Ishikawa (cell line): ENCODE data around the gene NR5A2.

Source experiments
- CREB1 ChIP-seq: IDR thresholded peaks from 2 replicates; pipeline ENCODE4 v1.6.1; 2012; ENCODE audit warnings: low read depth
- EGR1 ChIP-seq: IDR thresholded peaks from 2 replicates; pipeline ENCODE4 v1.6.1; 2012
- MAX ChIP-seq: IDR thresholded peaks from 2 replicates; pipeline ENCODE4 v1.6.1; 2012
- TF ChIP-seq, protein P1 (sequence below): IDR thresholded peaks from 2 replicates; pipeline ENCODE4 v1.6.1; 2012; ENCODE audit warnings: low read depth, mild to moderate bottlenecking

- TF ChIP-seq CREB1: no peak
- TF ChIP-seq, protein P1, sequence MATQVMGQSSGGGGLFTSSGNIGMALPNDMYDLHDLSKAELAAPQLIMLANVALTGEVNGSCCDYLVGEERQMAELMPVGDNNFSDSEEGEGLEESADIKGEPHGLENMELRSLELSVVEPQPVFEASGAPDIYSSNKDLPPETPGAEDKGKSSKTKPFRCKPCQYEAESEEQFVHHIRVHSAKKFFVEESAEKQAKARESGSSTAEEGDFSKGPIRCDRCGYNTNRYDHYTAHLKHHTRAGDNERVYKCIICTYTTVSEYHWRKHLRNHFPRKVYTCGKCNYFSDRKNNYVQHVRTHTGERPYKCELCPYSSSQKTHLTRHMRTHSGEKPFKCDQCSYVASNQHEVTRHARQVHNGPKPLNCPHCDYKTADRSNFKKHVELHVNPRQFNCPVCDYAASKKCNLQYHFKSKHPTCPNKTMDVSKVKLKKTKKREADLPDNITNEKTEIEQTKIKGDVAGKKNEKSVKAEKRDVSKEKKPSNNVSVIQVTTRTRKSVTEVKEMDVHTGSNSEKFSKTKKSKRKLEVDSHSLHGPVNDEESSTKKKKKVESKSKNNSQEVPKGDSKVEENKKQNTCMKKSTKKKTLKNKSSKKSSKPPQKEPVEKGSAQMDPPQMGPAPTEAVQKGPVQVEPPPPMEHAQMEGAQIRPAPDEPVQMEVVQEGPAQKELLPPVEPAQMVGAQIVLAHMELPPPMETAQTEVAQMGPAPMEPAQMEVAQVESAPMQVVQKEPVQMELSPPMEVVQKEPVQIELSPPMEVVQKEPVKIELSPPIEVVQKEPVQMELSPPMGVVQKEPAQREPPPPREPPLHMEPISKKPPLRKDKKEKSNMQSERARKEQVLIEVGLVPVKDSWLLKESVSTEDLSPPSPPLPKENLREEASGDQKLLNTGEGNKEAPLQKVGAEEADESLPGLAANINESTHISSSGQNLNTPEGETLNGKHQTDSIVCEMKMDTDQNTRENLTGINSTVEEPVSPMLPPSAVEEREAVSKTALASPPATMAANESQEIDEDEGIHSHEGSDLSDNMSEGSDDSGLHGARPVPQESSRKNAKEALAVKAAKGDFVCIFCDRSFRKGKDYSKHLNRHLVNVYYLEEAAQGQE: no peak
- TF ChIP-seq MAX: no peak
- no peak for TF ChIP-seq EGR1
These were observed 2.3 kb downstream of the NR5A2 start for GRCh38 chr1:200029822-200030152.
